NCI-H2196 (cell line): ENCODE data around the gene SUSD1.

ENCODE experiments used
- DNase-seq: peaks from one replicate; lab custom pipeline; 2025; ENCODE audit not compliant: unreplicated experiment; lab: John Stamatoyannopoulos, UW

Gene SUSD1

GRCh38 chr9:111993319-111993718 lies 181.8 kb downstream of the SUSD1 start:
- no peak for DNase-seq

GRCh38 chr9:111992523-111992922 lies 182.6 kb downstream of the SUSD1 start:
- no peak for DNase-seq

GRCh38 chr9:111991179-111991578 lies 183.9 kb downstream of the SUSD1 start:
- no peak for DNase-seq
